B cell (primary cell): ENCODE data around the gene CERS6. TPM values are rescaled to one million over a fixed set of nuclear protein-coding genes. Genes with fewer than 3 reads are reported as not detected.
"Not testable (repeated sequence)": the region's sequence is repeated elsewhere in the genome, so short reads cannot be mapped to it uniquely, and the experiment has no call there.

Source experiments
- ATAC-seq: fragments of 200-7000 bp; cut with Tn5 transposase; one replicate; pipeline ENCODE4 v1.10.0; 2021; ENCODE audit warnings: low read depth, mild to moderate bottlenecking, moderate number of reproducible peaks, moderate library complexity
- CTCF ChIA-PET: fragments of 350-600 bp; sonication (Branson Sonifier 250); formaldehyde crosslinking; loops from one replicate; lab custom pipeline; 2021; ENCODE audit warnings: antibody characterized with exemption, inconsistent platforms; lab: Charles Lee
- POLR2A ChIA-PET: fragments of 350-600 bp; sonication (Branson Sonifier 250); formaldehyde crosslinking; loops from one replicate; lab custom pipeline; 2021; ENCODE audit warnings: antibody characterized with exemption; lab: Charles Lee
- DNase-seq: peaks from one replicate; pipeline ENCODE4 v3.0.0; 2013
- H2AFZ ChIP-seq: 2 replicates; pipeline ENCODE4 v1.6.1; 2012; ENCODE audit warnings: mild to moderate bottlenecking, low read depth, low read length; ENCODE audit not compliant: insufficient read depth, poor library complexity, severe bottlenecking
- H3K27ac ChIP-seq, 2 donors: 1 replicate in 1 of 2; 2 replicates in 1 of 2; pipeline ENCODE4 v1.5.1; 2012 to 2013; ENCODE audit warnings: low read length in 2 of 2, mild to moderate bottlenecking in 2 of 2, moderate library complexity in 1 of 2
- H3K27me3 ChIP-seq, 4 experiments: fragments of 200-600 bp in 1 of 4; sonication (generic) in 1 of 4; replicated peaks in 1 of 4; 1 replicate in 2 of 4; 2 replicates in 2 of 4; pipeline versions ENCODE4 v1.6.1 to v1.7.0; 2013 to 2016; ENCODE audit warnings: low read length in 3 of 4, mild to moderate bottlenecking in 2 of 4, mixed read lengths in 1 of 4, moderate library complexity in 1 of 4; ENCODE audit not compliant: insufficient read depth in 4 of 4, control insufficient read depth in 3 of 4; ENCODE audit errors: control extremely low read depth in 1 of 4
- H3K36me3 ChIP-seq, 2 experiments: replicated peaks in 1 of 2; 1 replicate in 1 of 2; 2 replicates in 1 of 2; pipeline versions ENCODE4 v1.6.1 to v1.7.1; 2013; ENCODE audit warnings: low read length in 1 of 2; ENCODE audit not compliant: insufficient read depth in 2 of 2, control insufficient read depth in 1 of 2; ENCODE audit errors: control extremely low read depth in 1 of 2, extremely low read depth in 1 of 2
- H3K4me1 ChIP-seq, 2 donors: fragments of 200-600 bp in 1 of 2; sonication (generic) in 1 of 2; 1 replicate in 1 of 2; 2 replicates in 1 of 2; pipeline versions ENCODE4 v1.5.1 to v1.6.1; 2013 to 2017; ENCODE audit warnings: low read length in 2 of 2; ENCODE audit not compliant: control insufficient read depth in 2 of 2, insufficient read depth in 2 of 2
- H3K4me2 ChIP-seq: replicated peaks from 2 replicates; pipeline ENCODE3; 2012; ENCODE audit warnings: mild to moderate bottlenecking, low read depth, low read length; ENCODE audit not compliant: poor library complexity, severe bottlenecking
- H3K4me3 ChIP-seq, 5 experiments: fragments of 200-600 bp in 1 of 5; sonication (generic) in 1 of 5; 1 replicate in 3 of 5; 2 replicates in 2 of 5; pipeline versions ENCODE4 v1.5.1 to v1.7.0; 2011 to 2016; ENCODE audit warnings: low read length in 4 of 5, mild to moderate bottlenecking in 4 of 5, low read depth in 2 of 5, control low read depth in 1 of 5, moderate library complexity in 1 of 5; ENCODE audit not compliant: insufficient read depth in 1 of 5; ENCODE audit errors: control extremely low read depth in 1 of 5, extremely low read depth in 1 of 5
- H3K79me2 ChIP-seq: fragments of 200-600 bp; sonication (generic); one replicate; pipeline ENCODE4 v1.6.0; 2016; ENCODE audit warnings: low read length; ENCODE audit not compliant: control insufficient read depth, insufficient read depth
- H3K9ac ChIP-seq: fragments of 200-600 bp; sonication (generic); 2 replicates; pipeline ENCODE4 v1.6.1; 2017; ENCODE audit warnings: mild to moderate bottlenecking, low read length, moderate library complexity
- H3K9me3 ChIP-seq, 3 donors: one replicate each; pipeline versions ENCODE4 v1.6.1 to v1.7.1; 2013; ENCODE audit warnings: low read length in 2 of 3; ENCODE audit not compliant: control insufficient read depth in 2 of 3, insufficient read depth in 1 of 3; ENCODE audit errors: control extremely low read depth in 1 of 3
- H4K20me1 ChIP-seq: 2 replicates; pipeline ENCODE4 v1.6.0; 2012; ENCODE audit warnings: mild to moderate bottlenecking, low read length; ENCODE audit not compliant: insufficient read depth, control insufficient read depth, poor library complexity, severe bottlenecking
- H3K27ac Mint-ChIP-seq: one replicate; pipeline ENCODE4 v1.8.0; 2021; ENCODE audit warnings: mixed read lengths
- H3K27me3 Mint-ChIP-seq: one replicate; pipeline ENCODE4 v1.8.0; 2021; ENCODE audit warnings: mixed read lengths
- H3K4me1 Mint-ChIP-seq: one replicate; pipeline ENCODE4 v1.8.0; 2021; ENCODE audit warnings: mixed read lengths
- H3K4me3 Mint-ChIP-seq: one replicate; pipeline ENCODE4 v1.8.0; 2021; ENCODE audit warnings: mixed read lengths
- H3K9me3 Mint-ChIP-seq: one replicate; pipeline ENCODE4 v1.8.0; 2022; ENCODE audit warnings: mixed read lengths; ENCODE audit not compliant: insufficient read depth
- CTCF ChIP-seq: fragments of 200-600 bp; IDR thresholded peaks from one replicate; pipeline ENCODE4 v1.8.0; 2022; ENCODE audit warnings: antibody characterized with exemption, mild to moderate bottlenecking
- EZH2 ChIP-seq: IDR thresholded peaks from 2 replicates; pipeline ENCODE4 v1.6.1; 2012; ENCODE audit warnings: borderline replicate concordance, low read depth, mild to moderate bottlenecking, moderate library complexity, low read length; ENCODE audit not compliant: insufficient read depth, poor library complexity, severe bottlenecking
- WGBS: methylation state at CpG from one replicate; pipeline ENCODE4 v1.1.5; 2013; ENCODE audit warnings: missing lambda C conversion rate; ENCODE audit not compliant: insufficient coverage; 5-methylcytosine and 5-hydroxymethylcytosine counted together
- intact Hi-C: fragments of 100-400 bp; cut with micrococcal nuclease; formaldehyde crosslinking; loops from one replicate; pipeline ENCODE4 v1.10.0; 2022
- polyA plus RNA-seq: library from polyadenylated mRNA; depleted of rRNA; stranded (reverse); fragments of >200 nt; gene quantifications from 2 replicates; pipeline ENCODE4 v1.2.3, GENCODE V29; 2012
- total RNA-seq, 2 donors: library from RNA; stranded (reverse); fragments of 120-200 nt in 1 of 2; gene quantifications; 1 replicate in 1 of 2; 2 replicates in 1 of 2; pipeline versions ENCODE4 v1.2.3 to v1.2.4, GENCODE V29; 2013 to 2022

CERS6 gene
- total and polyA plus RNA-seq, 2 donors (not counting 1 experiment from before 2014, with no cell fraction given), result 2.2 to 5.5 TPM

DNA sequence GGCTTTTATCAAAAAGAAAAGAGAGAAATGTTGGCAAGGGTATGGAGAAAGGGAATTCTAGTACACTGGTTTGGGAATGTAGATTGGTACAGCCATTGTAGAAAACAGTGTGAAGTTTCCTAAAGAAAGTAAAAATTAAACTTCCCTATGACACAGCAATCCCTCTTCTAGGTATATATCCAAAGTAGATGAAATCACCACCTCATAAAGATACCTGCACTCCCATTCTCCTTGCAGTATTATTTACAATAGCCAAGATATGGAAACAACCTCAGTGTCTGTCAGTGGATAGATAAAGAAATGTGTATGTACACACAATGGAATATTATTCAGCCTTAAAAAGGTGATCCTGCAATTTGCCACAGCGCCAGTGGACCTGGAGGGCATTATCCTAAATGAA, 199.1 kb downstream of the CERS6 start:
- no CpG with 5 or more reads among the region's 1 CpG for WGBS
- DNase-seq (no peak), ATAC-seq (no peak)
- H3K27me3 ChIP-seq, result no peaks in the 10 kb centered on the region
- CTCF ChIA-PET, result no interaction called here
- H2AFZ ChIP-seq, result no peak overlapping the region
- no peaks in the 10 kb centered on the region for H3K9me3 ChIP-seq
- no peak overlapping the region for H3K27ac Mint-ChIP-seq
- POLR2A ChIA-PET, result no interaction called here
- no peak overlapping the region for H3K9ac ChIP-seq
- no peaks in the 10 kb centered on the region for H3K79me2 ChIP-seq
- H3K9me3 Mint-ChIP-seq, result no peaks in the 10 kb centered on the region
- H3K4me2 ChIP-seq, result no peak overlapping the region
- H3K4me3 Mint-ChIP-seq, result no peak overlapping the region
- no peaks in the 10 kb centered on the region for H3K27me3 Mint-ChIP-seq
- no peak overlapping the region for H3K4me3 ChIP-seq
- no peak overlapping the region for H3K27ac ChIP-seq
- peaks cover 7% of the 10 kb centered on the region for H3K4me1 Mint-ChIP-seq
- peaks cover 0 to 2% of the 10 kb centered on the region in 2 experiments for H3K36me3 ChIP-seq
- no peaks in the 10 kb centered on the region for H3K4me1 ChIP-seq
- intact Hi-C loops, result no loop called here
- no peak for TF ChIP-seq CTCF
- TF ChIP-seq EZH2, result no peak
- H4K20me1 ChIP-seq, result no peaks in the 10 kb centered on the region

DNA sequence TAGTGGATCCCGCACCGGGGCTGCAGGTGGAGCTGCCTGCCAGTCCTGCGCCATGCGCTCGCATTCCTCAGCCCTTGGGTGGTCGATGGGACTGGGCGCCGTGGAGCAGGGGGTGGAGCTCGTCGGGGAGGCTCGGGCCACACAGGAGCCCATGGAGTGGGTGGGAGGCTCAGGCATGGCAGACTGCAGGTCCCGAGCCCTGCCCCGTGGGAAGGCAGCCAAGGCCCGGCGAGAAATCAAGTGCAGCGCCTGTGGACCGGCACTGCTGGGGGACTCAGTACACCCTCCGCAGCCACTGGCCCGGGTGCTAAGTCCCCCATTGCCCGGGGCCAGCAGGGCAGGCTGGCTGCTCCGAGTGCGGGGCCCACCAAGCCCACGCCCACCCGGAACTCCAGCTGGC, 201.3 kb downstream of the CERS6 start:
- CTCF ChIA-PET, intact Hi-C loops, DNase-seq, POLR2A ChIA-PET, H3K4me3 Mint-ChIP-seq, H3K27ac Mint-ChIP-seq, H2AFZ ChIP-seq, H3K4me1 ChIP-seq, H3K9me3 ChIP-seq, H3K4me2 ChIP-seq, ATAC-seq, H3K9ac ChIP-seq, H3K27ac ChIP-seq, H3K36me3 ChIP-seq, H3K9me3 Mint-ChIP-seq, H3K4me3 ChIP-seq, H3K4me1 Mint-ChIP-seq, H3K79me2 ChIP-seq, H3K27me3 Mint-ChIP-seq, H4K20me1 ChIP-seq, H3K27me3 ChIP-seq: not testable (repeated sequence)
- 98% methylated on average over 18 of the region's 24 CpGs for WGBS
